ENCODE results near the gene PRSS57.
"Not testable (repeated sequence)": the region's sequence is repeated elsewhere in the genome, so short reads cannot be mapped to it uniquely, and the experiment has no call there.

Gene PRSS57

GRCh38 chr19:703651-704446, 8.6 kb upstream of the PRSS57 start:
- Histone ChIP-seq H3K36me3 (ENCODE audit: control insufficient read depth, insufficient read depth, low read length) (no peaks in the 10 kb centered on the region), H3K79me2 (no peaks in the 10 kb centered on the region), H3K4me2 (ENCODE audit: low read length) (no peak overlapping the region), H3K9me3 (ENCODE audit: control insufficient read depth, low read length) (no peaks in the 10 kb centered on the region), H3K4me1 (no peaks in the 10 kb centered on the region), H3K27ac (no peak overlapping the region), H3K9ac (no peak overlapping the region), H2AFZ (no peak overlapping the region), H3K27me3 (ENCODE audit: control insufficient read depth, insufficient read depth, low read length) (no peaks in the 10 kb centered on the region), H3K4me3 (ENCODE audit: low read depth, low read length) (no peak overlapping the region)
- no peak for TF ChIP-seq CTCF (IDR thresholded peaks at IDR 0.05)

GRCh38 chr19:703329-703650, 8.0 kb upstream of the PRSS57 start:
- Histone ChIP-seq H3K27me3 (ENCODE audit: control insufficient read depth, insufficient read depth, low read length) (no peaks in the 10 kb centered on the region), H3K4me2 (ENCODE audit: low read length) (no peak overlapping the region), H3K9me3 (ENCODE audit: control insufficient read depth, low read length) (no peaks in the 10 kb centered on the region), H3K4me3 (ENCODE audit: low read depth, low read length) (no peak overlapping the region), H3K79me2 (no peaks in the 10 kb centered on the region), H3K36me3 (ENCODE audit: control insufficient read depth, insufficient read depth, low read length) (no peaks in the 10 kb centered on the region), H3K9ac (no peak overlapping the region), H3K27ac (no peak overlapping the region), H2AFZ (no peak overlapping the region), H3K4me1 (no peaks in the 10 kb centered on the region)
- TF ChIP-seq CTCF (IDR thresholded peaks at IDR 0.05), result no peak

- H3K9ac ChIP-seq; H3K27me3 ChIP-seq (ENCODE audit: control insufficient read depth, insufficient read depth, low read length); H3K36me3 ChIP-seq (ENCODE audit: control insufficient read depth, insufficient read depth, low read length); H3K9me3 ChIP-seq (ENCODE audit: control insufficient read depth, low read length); H3K4me3 ChIP-seq (ENCODE audit: low read depth, low read length); H3K4me1 ChIP-seq; H3K27ac ChIP-seq; H2AFZ ChIP-seq; H3K4me2 ChIP-seq (ENCODE audit: low read length); H3K79me2 ChIP-seq: not testable (repeated sequence)
These were observed 7.6 kb upstream of the PRSS57 start for GRCh38 chr19:702847-703246.

GRCh38 chr19:699885-700284, 4.6 kb upstream of the PRSS57 start:
- H3K27me3 ChIP-seq (ENCODE audit: control insufficient read depth, insufficient read depth, low read length); H3K4me3 ChIP-seq (ENCODE audit: low read depth, low read length); H3K4me1 ChIP-seq; H3K9me3 ChIP-seq (ENCODE audit: control insufficient read depth, low read length); H3K4me2 ChIP-seq (ENCODE audit: low read length); H3K79me2 ChIP-seq; H3K9ac ChIP-seq; H2AFZ ChIP-seq; H3K27ac ChIP-seq; H3K36me3 ChIP-seq (ENCODE audit: control insufficient read depth, insufficient read depth, low read length): not testable (repeated sequence)

- H3K9ac ChIP-seq; H3K4me3 ChIP-seq (ENCODE audit: low read depth, low read length); H3K79me2 ChIP-seq; H3K4me1 ChIP-seq; H3K27me3 ChIP-seq (ENCODE audit: control insufficient read depth, insufficient read depth, low read length); H3K27ac ChIP-seq; H2AFZ ChIP-seq; H3K4me2 ChIP-seq (ENCODE audit: low read length); H3K9me3 ChIP-seq (ENCODE audit: control insufficient read depth, low read length); H3K36me3 ChIP-seq (ENCODE audit: control insufficient read depth, insufficient read depth, low read length): not testable (repeated sequence)
These were observed 3.3 kb upstream of the PRSS57 start for GRCh38 chr19:698529-698928.

GRCh38 chr19:694481-695351, 536 bp downstream of the PRSS57 start:
- TF ChIP-seq CTCF (IDR thresholded peaks at IDR 0.05), result no peak
- Histone ChIP-seq H3K27ac (no peak overlapping the region), H3K4me1 (no peaks in the 10 kb centered on the region), H3K4me2 (ENCODE audit: low read length) (no peak overlapping the region), H3K9ac (no peak overlapping the region), H3K9me3 (ENCODE audit: control insufficient read depth, low read length) (no peaks in the 10 kb centered on the region), H3K79me2 (no peaks in the 10 kb centered on the region), H3K36me3 (ENCODE audit: control insufficient read depth, insufficient read depth, low read length) (no peaks in the 10 kb centered on the region), H2AFZ (no peak overlapping the region), H3K4me3 (ENCODE audit: low read depth, low read length) (no peak overlapping the region), H3K27me3 (ENCODE audit: control insufficient read depth, insufficient read depth, low read length) (peaks cover 3% of the 10 kb centered on the region)
